GM19452 (cell line): Measurements from ENCODE around the gene NPDC1.
"Not testable (repeated sequence)": the region's sequence is repeated elsewhere in the genome, so short reads cannot be mapped to it uniquely, and the experiment has no call there.

Experiments
- ATAC-seq: cut with Tn5 transposase; IDR thresholded peaks from one replicate; pipeline ENCODE4 v1.9.1; 2021; ENCODE audit not compliant: unreplicated experiment

Gene NPDC1

GRCh38 chr9:137075275-137075775 is 29.3 kb upstream of the NPDC1 start:
- no peak for ATAC-seq

- ATAC-seq, result no peak
Measured at GRCh38 chr9:137074657-137075274, 28.8 kb upstream of the NPDC1 start.

DNA sequence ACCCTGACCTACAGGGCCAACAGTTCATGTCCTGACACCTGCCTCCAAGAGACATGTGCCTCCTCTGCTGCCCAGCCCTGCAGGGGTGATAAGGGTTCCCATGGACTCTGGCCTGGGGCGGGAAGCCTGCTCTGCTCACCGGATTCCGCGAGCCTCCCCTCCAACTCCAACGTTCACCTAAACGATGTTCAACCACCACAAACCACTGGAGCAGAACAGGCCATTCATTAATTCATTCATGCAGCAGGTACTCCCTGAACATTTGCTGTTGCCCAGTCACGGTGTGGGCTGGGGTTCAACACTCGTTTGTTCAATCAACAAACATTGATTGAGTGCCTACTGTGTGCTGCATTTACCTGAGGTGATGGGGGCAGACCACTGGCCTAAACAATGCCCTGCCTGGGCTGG is 28.0 kb upstream of the NPDC1 start:
- ATAC-seq, result no peak

DNA sequence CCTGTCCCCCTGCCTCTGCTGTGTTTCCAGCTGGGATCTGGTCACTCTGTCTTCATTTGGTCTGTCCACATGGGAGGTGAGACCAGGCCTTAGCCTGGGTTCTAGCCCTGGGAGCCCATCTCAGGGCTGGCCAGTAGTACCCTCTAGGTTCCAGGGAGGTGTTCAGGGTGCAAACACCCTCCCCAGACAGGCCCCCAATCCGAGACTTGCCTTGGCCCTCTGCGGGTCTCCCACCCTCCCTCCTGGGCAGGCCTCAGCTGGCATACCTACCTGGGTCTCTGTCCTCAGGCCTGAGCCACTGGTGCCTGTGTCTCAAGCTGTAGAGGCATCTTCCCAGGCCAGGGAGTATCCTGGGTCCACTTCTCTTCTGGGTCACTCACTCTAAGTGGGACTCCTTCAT is 25.3 kb upstream of the NPDC1 start:
- no peak for ATAC-seq

DNA sequence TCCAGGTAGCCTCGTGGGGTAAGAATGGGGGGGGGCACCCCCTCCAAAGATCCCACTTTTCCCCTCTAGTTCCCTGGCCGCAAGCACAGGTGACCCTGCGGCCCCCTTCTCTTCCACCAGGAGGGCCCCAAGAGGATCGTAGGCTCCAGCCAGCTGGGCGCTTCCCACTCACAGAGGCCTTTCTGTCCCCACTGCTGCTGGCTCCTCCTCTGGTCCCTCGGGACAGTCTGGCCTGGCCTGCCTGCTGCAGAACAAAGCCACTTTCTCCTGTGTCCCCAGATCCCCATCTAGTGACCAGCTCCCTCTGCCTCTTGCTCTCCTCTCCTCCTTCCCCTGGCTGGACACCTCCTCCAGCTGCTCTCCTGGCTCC is 24.9 kb upstream of the NPDC1 start:
- no peak for ATAC-seq

GRCh38 chr9:137070201-137070905 is 24.4 kb upstream of the NPDC1 start, which contains the start of gene SAPCD2:
Gene SAPCD2 (minus strand): TSS chr9:137070557. CDS start chr9:137070460, 97 bp downstream.
- ATAC-seq, result peak; percentile 58

GRCh38 chr9:137069508-137070091 is 23.6 kb upstream of the NPDC1 start:
- ATAC-seq, result peak; percentile 18

- no peak for ATAC-seq
Measured at GRCh38 chr9:137068539-137069507, 22.8 kb upstream of the NPDC1 start.

GRCh38 chr9:137067860-137068538 is 22.0 kb upstream of the NPDC1 start:
- no peak for ATAC-seq

GRCh38 chr9:137066096-137066861 is 20.3 kb upstream of the NPDC1 start:
- ATAC-seq, result no peak

- ATAC-seq, result no peak
Measured at GRCh38 chr9:137065336-137065967, 19.5 kb upstream of the NPDC1 start.

DNA sequence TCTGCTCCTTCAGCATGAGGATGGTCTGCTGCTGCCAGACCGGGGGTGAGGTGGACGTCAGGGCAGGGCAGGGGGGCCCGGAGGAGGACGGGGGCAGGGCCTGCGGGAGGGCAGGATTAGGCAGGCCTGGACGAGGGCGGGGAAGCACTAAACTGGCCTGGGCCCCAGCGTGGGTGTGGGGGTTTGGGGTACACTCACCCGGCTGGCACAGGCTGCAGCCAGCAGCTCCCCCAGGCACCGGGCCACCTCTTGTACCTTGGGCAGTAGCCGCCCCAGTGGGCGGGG is 18.8 kb upstream of the NPDC1 start:
- no peak for ATAC-seq

DNA sequence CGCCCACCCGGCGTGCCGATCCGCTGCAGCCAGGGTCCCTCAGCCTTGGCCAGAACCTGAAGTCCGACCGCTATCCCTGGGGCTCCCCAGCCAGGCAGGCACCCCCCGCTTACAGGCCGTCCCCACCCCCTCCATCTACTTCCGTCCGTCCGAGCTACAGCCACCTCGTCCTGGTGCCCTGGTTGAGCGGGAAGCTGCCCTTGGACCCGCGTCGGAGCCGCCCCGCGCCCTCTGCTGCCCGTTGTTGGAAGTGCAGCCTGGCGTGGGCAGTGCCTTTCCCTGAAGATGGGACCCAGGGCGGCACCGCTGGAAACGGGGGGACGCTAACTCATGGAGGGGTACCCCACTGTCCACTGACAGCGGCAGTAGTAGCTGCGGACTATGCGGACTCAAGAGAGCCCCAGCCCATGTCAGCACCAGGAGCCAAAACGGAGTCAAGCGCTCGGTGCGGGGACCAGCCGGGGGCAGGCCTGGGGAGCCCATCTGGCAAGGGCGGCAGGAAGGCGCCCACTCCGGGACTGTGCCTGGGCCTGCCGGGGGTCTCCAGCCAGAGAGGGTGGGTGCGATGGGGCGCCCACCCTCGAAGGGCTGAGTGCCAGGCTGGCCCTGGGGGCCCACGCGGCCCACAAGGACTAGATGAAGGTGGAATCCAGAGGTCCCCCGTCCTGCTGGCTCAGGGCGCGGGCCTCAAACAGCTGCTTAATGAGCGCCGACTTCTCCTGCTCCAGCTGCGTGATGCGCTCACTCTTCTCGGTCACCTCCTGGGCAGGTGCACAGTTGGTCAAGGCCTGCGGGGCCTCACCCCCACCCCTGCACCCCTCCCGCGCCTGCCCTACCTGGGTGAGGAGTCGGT is 18.3 kb upstream of the NPDC1 start:
- no peak for ATAC-seq

DNA sequence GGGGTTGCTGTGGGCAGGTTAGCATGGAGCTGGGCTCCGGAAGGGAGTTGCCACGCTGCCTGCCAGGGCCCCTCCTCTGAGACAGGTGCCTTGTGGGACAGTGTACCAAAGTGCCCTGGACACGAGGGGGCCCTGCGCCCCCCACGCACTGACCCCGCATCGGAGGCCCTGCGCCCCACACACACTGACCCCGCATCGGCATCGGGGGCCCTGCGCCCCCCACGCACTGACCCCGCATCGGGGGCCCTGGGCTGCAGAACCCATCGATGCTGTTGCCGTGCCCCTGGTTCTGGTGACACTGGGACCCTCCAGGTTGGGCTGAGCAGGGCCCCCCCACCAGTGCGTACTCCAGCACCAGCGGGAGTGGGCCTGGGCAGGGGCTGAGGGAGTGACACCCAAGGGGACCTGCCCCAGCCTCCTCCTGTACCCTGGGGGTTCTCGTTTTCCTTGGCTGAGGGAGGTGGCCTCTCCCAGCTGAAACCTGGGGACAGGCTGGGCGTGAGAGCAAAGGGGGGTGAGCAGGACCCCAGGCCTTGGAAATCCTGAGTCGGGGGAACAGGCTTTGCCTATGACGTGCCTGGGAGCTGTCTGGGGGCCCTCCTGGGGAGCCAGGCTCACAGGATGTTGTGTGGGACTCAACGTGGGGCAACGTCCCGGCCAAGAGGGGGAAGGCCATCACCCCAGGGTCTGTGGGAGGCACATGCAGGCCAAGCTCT is 17.5 kb upstream of the NPDC1 start:
- no peak for ATAC-seq

DNA sequence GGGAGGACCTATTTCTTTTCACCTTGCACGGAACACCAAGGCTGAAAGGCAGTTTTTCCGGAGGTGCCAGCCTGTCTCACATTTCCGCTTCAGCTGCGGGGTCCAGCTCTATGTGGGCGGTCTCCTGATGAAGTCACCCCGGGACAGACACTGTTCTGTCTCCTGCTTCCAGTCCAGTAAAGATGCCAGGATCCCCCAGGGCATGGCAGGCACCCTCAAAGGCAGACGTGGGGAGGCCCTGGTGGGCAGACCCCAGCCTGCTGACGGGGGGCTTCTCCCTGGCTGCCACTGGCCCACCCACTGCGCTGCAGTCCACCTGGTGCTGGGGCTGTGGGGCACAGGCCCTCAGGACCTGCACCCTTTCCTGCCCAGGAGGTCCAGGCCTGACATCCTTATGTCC is 16.8 kb upstream of the NPDC1 start:
- not testable (repeated sequence) for ATAC-seq

- no peak for ATAC-seq
Measured at GRCh38 chr9:137062384-137062783, 16.4 kb upstream of the NPDC1 start.

GRCh38 chr9:137058521-137059234 is 12.7 kb upstream of the NPDC1 start:
- ATAC-seq, result no peak
